Psoas muscle (tissue), 8 donors: ENCODE data around the gene IPPK. TPM values are rescaled to one million over a fixed set of nuclear protein-coding genes. Genes with fewer than 3 reads are reported as not detected.

Experiments used
- ATAC-seq, 4 donors: fragments of 200-7000 bp; cut with Tn5 transposase; one replicate each; pipeline ENCODE4 v1.9.1; 2020; ENCODE audit warnings: moderate library complexity in 3 of 4, mild to moderate bottlenecking in 2 of 4
- DNase-seq, 2 donors: peaks; one replicate each; pipeline ENCODE4 v3.0.0-alpha.2; 2020
- H3K27ac ChIP-seq: fragments of 200-600 bp; one replicate; pipeline ENCODE4 v1.8.0; 2022
- H3K27me3 ChIP-seq, 3 donors: fragments of 200-600 bp in 1 of 3; one replicate each; pipeline versions ENCODE4 v1.6.1 to v1.8.0; 2013 to 2022; ENCODE audit warnings: low read length in 2 of 3, mild to moderate bottlenecking in 2 of 3, moderate library complexity in 1 of 3; ENCODE audit not compliant: insufficient read depth in 3 of 3
- H3K36me3 ChIP-seq, 2 donors: fragments of 200-600 bp in 1 of 2; one replicate each; pipeline versions ENCODE4 v1.6.1 to v1.8.0; 2013 to 2022; ENCODE audit warnings: low read depth in 1 of 2, mild to moderate bottlenecking in 1 of 2, moderate library complexity in 1 of 2; ENCODE audit not compliant: insufficient read depth in 1 of 2
- H3K4me1 ChIP-seq: fragments of 200-600 bp; one replicate; pipeline ENCODE4 v1.8.0; 2022
- H3K4me3 ChIP-seq: fragments of 200-600 bp; one replicate; pipeline ENCODE4 v1.8.0; 2022; ENCODE audit warnings: mild to moderate bottlenecking
- H3K9me3 ChIP-seq: fragments of 200-600 bp; one replicate; pipeline ENCODE4 v1.8.0; 2022
- CTCF ChIP-seq: fragments of 200-600 bp; IDR thresholded peaks from one replicate; pipeline ENCODE4 v1.8.0; 2022; ENCODE audit warnings: antibody characterized with exemption
- WGBS, 3 donors: extraction: QIAGEN DNeasy Blood & Tissue Kit; methylation state at CpG; one replicate each; pipeline versions ENCODE4 v1.1.6 to v1.1.7; 2013; 5-methylcytosine and 5-hydroxymethylcytosine counted together
- intact Hi-C, 2 donors: fragments of 100-400 bp; cut with DNase I; formaldehyde crosslinking; loops; one replicate each; pipeline versions ENCODE4 v1.11.0 to v1.14.2; 2022
- polyA plus RNA-seq, 3 donors: library from polyadenylated mRNA; stranded (reverse); fragments of 200-250 nt; gene quantifications; one replicate each; pipeline ENCODE4 v1.2.3, GENCODE V29; 2013
- total RNA-seq, 4 donors: library from RNA; stranded (reverse); fragmentation: NEBNext Ultra II Directional in 2 of 4; extraction: Animal tissue kit (Norgen Biotek cat#: 25700) in 2 of 4; gene quantifications; one replicate each; pipeline versions ENCODE4 v1.2.1 to v1.2.4, GENCODE V29; 2021 to 2023
- donor health status: healthy with polysubstance abuse.
- donor health status: DM: no; HTN: no; CAD: no; lungs with moderate emphysema.
- donor health status: Bipolar disorder and iron deficiency.
- donor health status: healthy.
- donor health status: DM: yes; HTN: yes; CAD: no.
- donor health status: DM: no; HTN: no; CAD: no.
- donor health status: DM: no; HTN: no; CAD: no.
- donor health status: DM: yes; HTN: yes; CAD: no.

Gene IPPK
- total and polyA plus RNA-seq, 7 donors = 3.9 to 10.5 (median 8.5) TPM

GRCh38 chr9:92610470-92611420, 59.2 kb downstream of the IPPK start:
- peaks cover 3% of the 10 kb centered on the region for H3K9me3 ChIP-seq
- intact Hi-C loops = no loop called here
- H3K27ac ChIP-seq = peak overlapping the region; percentile 64
- WGBS, 3 donors = 63 to 77% (median 66%) methylated on average over 32 of the region's 32 CpGs
- no peaks in the 10 kb centered on the region for H3K4me1 ChIP-seq
- no peak for TF ChIP-seq CTCF
- DNase-seq = peak; percentile 46 to 76
- peaks cover 3 to 50% of the 10 kb centered on the region in 2 donors for H3K36me3 ChIP-seq
- no peak overlapping the region for H3K4me3 ChIP-seq
- ATAC-seq = peak; percentile 44 to 67 (median 56)
- H3K27me3 ChIP-seq = no peaks in the 10 kb centered on the region

- peaks cover 15% of the 10 kb centered on the region for H3K9me3 ChIP-seq
- ATAC-seq (peak in 3 of 4 donors; percentile 23 to 48 (median 37)), DNase-seq (peak in 1 of 2 donors; percentile 57)
- H3K27ac ChIP-seq = peak overlapping the region; percentile 54
- no peaks in the 10 kb centered on the region for H3K27me3 ChIP-seq
- H3K4me1 ChIP-seq = no peaks in the 10 kb centered on the region
- 36 to 43% (median 38%) methylated on average over 11 of the region's 11 CpGs for WGBS, 3 donors
- intact Hi-C loops = no loop called here
- TF ChIP-seq CTCF = no peak
- H3K36me3 ChIP-seq = peaks cover 3 to 33% of the 10 kb centered on the region in 2 donors
- no peak overlapping the region for H3K4me3 ChIP-seq
Measured at GRCh38 chr9:92608909-92609445, 61.0 kb downstream of the IPPK start.

GRCh38 chr9:92608241-92608908, 61.6 kb downstream of the IPPK start:
- no peak for TF ChIP-seq CTCF
- Histone ChIP-seq H3K27me3 (no peaks in the 10 kb centered on the region), H3K4me3 (no peak overlapping the region), H3K9me3 (peaks cover 17% of the 10 kb centered on the region), H3K4me1 (no peaks in the 10 kb centered on the region), H3K27ac (no peak overlapping the region), H3K36me3 (peaks cover 0 to 28% of the 10 kb centered on the region in 2 donors)
- ATAC-seq (no peak), DNase-seq (no peak)
- 52 to 64% (median 54%) methylated on average over 10 of the region's 10 CpGs for WGBS, 3 donors
- intact Hi-C loops = no loop called here

GRCh38 chr9:92607773-92608172, 62.2 kb downstream of the IPPK start:
- Histone ChIP-seq H3K4me1 (no peaks in the 10 kb centered on the region), H3K36me3 (peaks cover 0 to 22% of the 10 kb centered on the region in 2 donors), H3K27ac (no peak overlapping the region), H3K27me3 (no peaks in the 10 kb centered on the region), H3K4me3 (no peak overlapping the region), H3K9me3 (peaks cover 17% of the 10 kb centered on the region)
- no peak for ATAC-seq
- DNase-seq = no peak
- 30 to 41% (median 33%) methylated on average over 4 of the region's 4 CpGs for WGBS, 3 donors
- no peak for TF ChIP-seq CTCF
- intact Hi-C loops = no loop called here
